ENCODE measurements around the gene STK32A.

- TF ChIP-seq CTCF (IDR thresholded peaks at IDR 0.05): no peak
- TF ChIP-seq MYC (IDR thresholded peaks at IDR 0.05; ENCODE audit: borderline replicate concordance, low read length): no peak
Observed at GRCh38 chr5:147377682-147378081, 142.9 kb downstream of the STK32A start.

Measured in A549 (cell line).